HG03571 (cell line): ENCODE results near the gene CERT1.

Experiments
- ATAC-seq: cut with Tn5 transposase; IDR thresholded peaks from one replicate; pipeline ENCODE4 v1.9.1; 2021; ENCODE audit not compliant: unreplicated experiment

CERT1 gene

GRCh38 chr5:75412111-75412990, 99.1 kb downstream of the CERT1 start:
- no peak for ATAC-seq

GRCh38 chr5:75405296-75405695, 106.1 kb downstream of the CERT1 start:
- ATAC-seq = no peak

GRCh38 chr5:75395277-75395676, 116.2 kb downstream of the CERT1 start:
- ATAC-seq = no peak

- no peak for ATAC-seq
Observed at GRCh38 chr5:75389430-75389829, 122.0 kb downstream of the CERT1 start.

- ATAC-seq = no peak
Observed at GRCh38 chr5:75387806-75388205, 123.6 kb downstream of the CERT1 start.

GRCh38 chr5:75384218-75384617, 127.2 kb downstream of the CERT1 start:
- ATAC-seq = no peak

- ATAC-seq = no peak
Observed at GRCh38 chr5:75381456-75381855, 130.0 kb downstream of the CERT1 start.

- no peak for ATAC-seq
Observed at GRCh38 chr5:75380099-75380498, 131.3 kb downstream of the CERT1 start.

- no peak for ATAC-seq
Observed at GRCh38 chr5:75375414-75375813, 136.0 kb downstream of the CERT1 start.

GRCh38 chr5:75374394-75374814, 137.0 kb downstream of the CERT1 start:
- no peak for ATAC-seq

GRCh38 chr5:75373862-75374261, 137.6 kb downstream of the CERT1 start:
- no peak for ATAC-seq

- ATAC-seq = no peak
Observed at GRCh38 chr5:75368391-75368790, 143.0 kb downstream of the CERT1 start.

- ATAC-seq = no peak
Observed at GRCh38 chr5:75367401-75367800, 144.0 kb downstream of the CERT1 start.

GRCh38 chr5:75366787-75367186, 144.6 kb downstream of the CERT1 start:
- peak; percentile 88 for ATAC-seq

- no peak for ATAC-seq
Observed at GRCh38 chr5:75365740-75366139, 145.7 kb downstream of the CERT1 start.

- no peak for ATAC-seq
Observed at GRCh38 chr5:75364571-75365280, 146.7 kb downstream of the CERT1 start.

GRCh38 chr5:75363726-75364495, 147.5 kb downstream of the CERT1 start:
- no peak for ATAC-seq

GRCh38 chr5:75363111-75363510, 148.3 kb downstream of the CERT1 start:
- no peak for ATAC-seq

GRCh38 chr5:75362474-75362975, 148.9 kb downstream of the CERT1 start:
- no peak for ATAC-seq

GRCh38 chr5:75361310-75361709, 150.1 kb downstream of the CERT1 start:
- no peak for ATAC-seq

GRCh38 chr5:75358117-75358516, 153.3 kb downstream of the CERT1 start:
- ATAC-seq = no peak
